Heart left ventricle (tissue), 13 donors: ENCODE results near the gene ADGRD1.

ENCODE experiments used
- POLR2A ChIP-seq, 2 donors: fragments of 450-650 bp; IDR thresholded peaks; one replicate each; pipeline ENCODE4 v1.6.1; 2017; ENCODE audit warnings: antibody characterized with exemption in 2 of 2, mild to moderate bottlenecking in 2 of 2, moderate library complexity in 2 of 2
- TF ChIP-seq, protein P1 (sequence below), 12 donors: fragments of 200-600 bp; sonication (generic) in 4 of 12; IDR thresholded peaks; one replicate each; pipeline versions ENCODE4 v1.5.0 to v1.8.0; 2018 to 2022; ENCODE audit warnings: antibody characterized with exemption in 12 of 12, mild to moderate bottlenecking in 5 of 12
- donor health status: ischemic (EF 13 %, LVEDD 7.1; RV severe dilation, severe dysfunction).
- donor health status: DM: no; HTN: yes; CAD: no.
- donor health status: DM: no; HTN: no; CAD: no.
- donor health status: ischemic (EF 25% LVEDD 6.9; RV normal size, moderate dysfunction).
- donor health status: ischemic (EF 25% LVEDD 5.7; RV mildly dilated, moderate dysfunction).
- donor health status: ischemic (EF 35%, LVEDD 5.7; RV mildly dilated, moderate dysfunction).
- donor health status: nonischemic (EF 11% LVEDD 7.7; RV severe dilation, severe dysfunction).
- donor health status: DM: yes; HTN: yes; CAD: no.
- donor health status: PGD.
- donor health status: ischemic (EF 29% LVEDD 5.4; RV normal size, mild dysfunction).
- donor health status: nonischemic (EF 23%, LVEDD 6.1; RV moderate dilation, normal function).

- TF ChIP-seq, protein P1, sequence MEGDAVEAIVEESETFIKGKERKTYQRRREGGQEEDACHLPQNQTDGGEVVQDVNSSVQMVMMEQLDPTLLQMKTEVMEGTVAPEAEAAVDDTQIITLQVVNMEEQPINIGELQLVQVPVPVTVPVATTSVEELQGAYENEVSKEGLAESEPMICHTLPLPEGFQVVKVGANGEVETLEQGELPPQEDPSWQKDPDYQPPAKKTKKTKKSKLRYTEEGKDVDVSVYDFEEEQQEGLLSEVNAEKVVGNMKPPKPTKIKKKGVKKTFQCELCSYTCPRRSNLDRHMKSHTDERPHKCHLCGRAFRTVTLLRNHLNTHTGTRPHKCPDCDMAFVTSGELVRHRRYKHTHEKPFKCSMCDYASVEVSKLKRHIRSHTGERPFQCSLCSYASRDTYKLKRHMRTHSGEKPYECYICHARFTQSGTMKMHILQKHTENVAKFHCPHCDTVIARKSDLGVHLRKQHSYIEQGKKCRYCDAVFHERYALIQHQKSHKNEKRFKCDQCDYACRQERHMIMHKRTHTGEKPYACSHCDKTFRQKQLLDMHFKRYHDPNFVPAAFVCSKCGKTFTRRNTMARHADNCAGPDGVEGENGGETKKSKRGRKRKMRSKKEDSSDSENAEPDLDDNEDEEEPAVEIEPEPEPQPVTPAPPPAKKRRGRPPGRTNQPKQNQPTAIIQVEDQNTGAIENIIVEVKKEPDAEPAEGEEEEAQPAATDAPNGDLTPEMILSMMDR (IDR thresholded peaks at IDR 0.05) = no peak
- TF ChIP-seq POLR2A (IDR thresholded peaks at IDR 0.05) = no peak
Observed at GRCh38 chr12:130965214-130965613, 11.5 kb downstream of the ADGRD1 start.
